Glomerular endothelial cell (primary cell): Measurements from ENCODE around the gene METTL4. TPM values are rescaled to one million over a fixed set of nuclear protein-coding genes. Genes with fewer than 3 reads are reported as not detected.
"Not testable (repeated sequence)": the region's sequence is repeated elsewhere in the genome, so short reads cannot be mapped to it uniquely, and the experiment has no call there.

Experiments used
- DNase-seq: peaks from one replicate; pipeline ENCODE4 v3.0.0-alpha.2; 2011; ENCODE audit warnings: low read depth, low spot score; ENCODE audit errors: extremely low read depth
- total RNA-seq: library from RNA; depleted of rRNA; stranded (reverse); fragments of >200 nt; gene quantifications from 2 replicates; pipeline ENCODE4 v1.2.3, GENCODE V29; 2015

Gene METTL4
- total RNA-seq, 1 donor from 2014 or later = 8.5 TPM

- no peak for DNase-seq
Measured at GRCh38 chr18:2568129-2568528, 3.2 kb downstream of the METTL4 start.

GRCh38 chr18:2564373-2564772 is 6.9 kb downstream of the METTL4 start:
- no peak for DNase-seq

- no peak for DNase-seq
Measured at GRCh38 chr18:2559249-2559648, 12.1 kb downstream of the METTL4 start.

GRCh38 chr18:2557536-2557935 is 13.8 kb downstream of the METTL4 start:
- DNase-seq = no peak

- DNase-seq = no peak
Measured at GRCh38 chr18:2555895-2556294, 15.4 kb downstream of the METTL4 start.

- no peak for DNase-seq
Measured at GRCh38 chr18:2554696-2555095, 16.6 kb downstream of the METTL4 start.

GRCh38 chr18:2551425-2551824 is 19.9 kb downstream of the METTL4 start:
- DNase-seq = no peak

GRCh38 chr18:2549462-2549861 is 21.8 kb downstream of the METTL4 start:
- DNase-seq = no peak

GRCh38 chr18:2547477-2548087 is 23.7 kb downstream of the METTL4 start:
- peak; percentile 58 for DNase-seq

GRCh38 chr18:2545155-2545554 is 26.1 kb downstream of the METTL4 start:
- DNase-seq = no peak

GRCh38 chr18:2541925-2542563 is 29.3 kb downstream of the METTL4 start:
- DNase-seq = not testable (repeated sequence)

GRCh38 chr18:2540575-2540974 is 30.7 kb downstream of the METTL4 start:
- DNase-seq = no peak

GRCh38 chr18:2538844-2539243 is 32.5 kb downstream of the METTL4 start:
- DNase-seq = no peak

GRCh38 chr18:2538236-2538635 is 33.1 kb downstream of the METTL4 start:
- no peak for DNase-seq

- no peak for DNase-seq
Measured at GRCh38 chr18:2537296-2537695, 34.0 kb downstream of the METTL4 start.

GRCh38 chr18:2536493-2536892 is 34.8 kb downstream of the METTL4 start:
- DNase-seq = no peak

- no peak for DNase-seq
Measured at GRCh38 chr18:2536063-2536462, 35.2 kb downstream of the METTL4 start.

GRCh38 chr18:2535419-2535910 is 35.8 kb downstream of the METTL4 start:
- DNase-seq = no peak

- no peak for DNase-seq
Measured at GRCh38 chr18:2534906-2535305, 36.4 kb downstream of the METTL4 start.

- DNase-seq = no peak
Measured at GRCh38 chr18:2532797-2533196, 38.5 kb downstream of the METTL4 start.

- no peak for DNase-seq
Measured at GRCh38 chr18:2531751-2532150, 39.6 kb downstream of the METTL4 start.

- DNase-seq = no peak
Measured at GRCh38 chr18:2529154-2529553, 42.2 kb downstream of the METTL4 start.

- no peak for DNase-seq
Measured at GRCh38 chr18:2526329-2526728, 45.0 kb downstream of the METTL4 start.
